NCI-H146 (cell line): Measurements from ENCODE around the gene MYOZ2.

ENCODE experiments used
- DNase-seq: peaks from one replicate; lab custom pipeline; 2025; lab: John Stamatoyannopoulos, UW

MYOZ2 gene

DNA sequence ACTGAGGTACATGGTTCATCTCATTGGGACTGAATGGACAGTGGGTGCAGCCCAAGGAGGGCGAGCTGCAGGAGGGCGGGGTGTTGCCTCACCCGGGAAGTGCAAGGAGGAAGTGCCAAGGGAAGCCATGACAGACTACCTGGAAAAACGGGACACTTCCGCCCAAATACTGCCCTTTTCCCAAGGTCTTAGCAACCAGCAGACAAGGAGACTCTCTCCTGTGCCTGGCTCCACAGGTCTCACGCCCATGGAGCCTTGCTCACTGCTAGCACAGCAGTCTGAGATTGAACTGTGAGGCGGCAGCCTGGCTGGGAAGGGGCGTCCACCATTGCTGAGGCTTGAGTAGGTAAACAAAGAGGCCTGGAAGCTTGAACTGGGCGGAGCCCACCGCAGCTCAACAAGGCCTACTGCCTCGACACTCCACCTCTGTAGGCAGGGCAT is 62.2 kb downstream of the MYOZ2 start:
- peak; percentile 8 for DNase-seq

DNA sequence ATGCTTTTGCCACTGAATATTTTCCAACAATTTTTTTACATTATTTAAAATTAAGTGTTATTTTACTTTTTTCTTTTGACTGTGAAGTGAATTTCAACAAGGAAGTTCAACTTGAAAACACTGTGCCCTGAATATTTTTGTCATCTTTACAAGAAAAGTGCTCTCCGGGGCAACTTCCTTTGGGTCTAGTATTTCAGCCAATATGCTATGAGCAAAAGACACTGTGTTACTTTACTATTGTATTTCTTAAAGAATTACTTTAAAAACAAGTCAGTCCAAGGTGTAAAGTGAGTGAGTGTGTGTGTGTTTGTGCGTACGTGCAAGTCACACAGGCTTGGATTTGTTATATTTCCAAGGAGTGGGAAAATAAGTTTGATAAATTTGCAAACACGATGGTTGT is 69.3 kb downstream of the MYOZ2 start:
- no peak for DNase-seq

DNA sequence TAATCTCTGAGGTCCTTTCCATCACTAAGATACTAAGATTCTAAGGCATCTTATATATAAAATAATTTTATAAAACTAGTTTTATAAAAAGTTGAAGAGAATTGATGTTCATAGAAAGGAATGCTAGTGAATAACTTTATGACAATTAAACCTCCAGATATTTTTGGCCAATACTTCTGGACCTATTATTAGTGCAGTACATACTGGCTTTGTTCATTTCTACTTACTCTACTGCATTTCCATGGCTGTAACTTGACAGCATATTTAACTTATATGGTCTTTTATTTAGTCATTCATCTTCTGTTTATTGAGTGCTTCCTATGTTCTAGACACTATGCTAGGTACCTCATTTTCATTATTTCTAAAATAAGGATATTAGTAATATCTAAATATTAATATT is 70.1 kb downstream of the MYOZ2 start:
- DNase-seq = no peak

DNA sequence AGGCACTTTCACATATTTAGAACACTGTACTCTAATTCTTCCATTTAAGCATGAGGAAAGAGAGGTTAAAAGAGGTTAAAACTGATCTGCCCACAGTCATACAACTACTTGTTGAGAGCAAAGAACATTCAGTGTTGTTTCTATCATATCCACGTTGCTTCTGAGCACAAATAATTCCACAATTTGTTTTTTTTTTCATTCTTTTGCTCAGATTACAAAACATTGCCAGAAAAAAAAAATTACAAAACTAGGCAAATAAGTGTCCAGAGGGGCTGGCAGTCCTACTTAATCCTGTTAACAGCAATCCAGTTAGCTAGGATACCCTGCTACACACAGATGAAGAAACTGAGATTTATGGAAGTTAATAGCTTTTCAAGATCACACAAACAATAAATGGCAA is 70.5 kb downstream of the MYOZ2 start:
- no peak for DNase-seq

DNA sequence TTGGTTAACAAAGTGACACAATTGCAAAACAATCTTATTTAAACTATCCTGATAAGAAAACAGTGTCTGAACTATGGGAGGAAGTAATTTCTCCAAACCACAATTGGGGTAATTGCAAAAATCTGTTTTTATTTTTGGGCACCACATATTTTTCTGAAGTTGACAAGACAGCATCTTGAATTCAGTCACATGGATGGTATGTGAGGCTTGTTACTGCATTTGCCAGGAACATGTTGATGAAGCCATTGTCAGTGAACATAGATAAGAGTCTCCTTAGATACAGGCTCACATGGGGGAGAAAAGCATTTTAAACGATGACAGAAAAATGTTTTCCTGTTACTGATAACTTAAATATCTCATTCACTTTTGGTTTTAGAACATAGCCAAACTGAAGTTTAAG is 71.4 kb downstream of the MYOZ2 start:
- DNase-seq = no peak

DNA sequence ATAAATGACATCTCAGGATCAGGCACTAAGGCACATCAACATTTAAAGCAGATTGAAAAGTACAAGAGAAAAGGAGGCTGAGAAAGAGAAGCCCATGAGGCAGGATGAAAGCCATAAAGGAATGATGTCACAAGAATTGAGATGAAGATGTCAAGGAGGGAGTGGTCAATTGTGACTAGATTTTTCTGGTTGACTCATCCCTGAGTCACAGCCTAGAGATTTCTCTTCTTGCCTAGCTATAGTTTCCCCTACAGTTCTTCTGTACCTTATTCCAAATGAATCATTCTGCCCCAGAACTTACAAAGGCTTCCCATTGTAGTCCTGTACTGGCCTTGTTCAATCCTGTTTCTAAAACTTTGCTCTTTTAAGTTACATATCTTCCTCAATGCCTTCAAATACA is 73.4 kb downstream of the MYOZ2 start:
- no peak for DNase-seq

DNA sequence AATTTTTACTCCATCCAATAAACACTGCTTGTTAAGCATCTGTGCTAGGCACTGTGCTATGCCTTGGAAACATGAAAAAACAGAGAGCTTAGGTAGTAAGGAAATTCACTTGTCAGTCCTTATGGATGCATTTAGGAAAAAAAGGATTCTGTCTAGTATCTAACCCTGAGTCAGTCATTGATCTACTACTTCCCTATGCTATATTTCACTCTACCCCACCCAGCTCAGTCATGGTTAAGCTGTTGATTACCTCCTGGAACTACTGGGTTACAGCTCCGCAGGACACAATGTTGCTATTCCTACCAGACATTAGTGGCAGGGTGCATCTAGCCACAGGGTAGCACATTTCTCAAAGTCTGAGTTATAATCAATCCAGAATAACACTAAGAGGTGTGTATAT is 74.0 kb downstream of the MYOZ2 start:
- no peak for DNase-seq

DNA sequence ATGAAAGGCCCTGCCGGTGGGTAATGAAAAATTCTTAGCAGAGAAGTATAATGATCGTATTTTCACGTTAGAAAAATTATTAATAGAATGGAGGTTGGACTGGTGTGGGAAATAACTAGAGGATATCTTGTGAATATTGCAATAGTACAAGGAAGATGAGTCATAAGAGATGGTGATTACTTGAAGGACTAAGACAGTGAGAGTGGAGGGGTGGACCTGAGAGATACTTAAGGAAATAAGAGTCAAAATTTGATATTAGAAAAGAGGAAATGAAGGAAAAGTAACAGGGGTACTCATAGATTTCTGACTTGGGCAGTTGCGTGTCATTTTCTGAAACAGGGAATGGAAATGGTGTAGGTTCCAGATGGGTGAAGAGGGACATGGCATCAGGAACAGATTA is 75.1 kb downstream of the MYOZ2 start:
- no peak for DNase-seq

DNA sequence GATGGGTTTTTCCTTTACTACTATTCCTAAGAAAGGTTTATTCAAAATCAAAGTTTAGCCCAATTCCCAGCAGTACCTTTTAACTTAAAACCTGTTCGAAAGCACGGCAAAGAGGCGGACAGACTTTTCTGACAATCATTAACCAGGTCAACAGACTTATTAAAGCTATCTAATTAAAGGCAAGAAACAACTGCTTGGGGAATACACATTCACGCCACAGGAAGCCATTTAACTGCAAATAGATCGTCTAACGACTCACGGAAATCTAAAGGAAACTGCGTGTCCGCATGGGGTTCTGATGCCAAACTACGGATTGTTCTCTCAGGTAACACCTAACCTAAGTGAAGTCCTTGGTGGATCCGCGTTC is 76.2 kb downstream of the MYOZ2 start:
- peak; percentile 75 for DNase-seq

DNA sequence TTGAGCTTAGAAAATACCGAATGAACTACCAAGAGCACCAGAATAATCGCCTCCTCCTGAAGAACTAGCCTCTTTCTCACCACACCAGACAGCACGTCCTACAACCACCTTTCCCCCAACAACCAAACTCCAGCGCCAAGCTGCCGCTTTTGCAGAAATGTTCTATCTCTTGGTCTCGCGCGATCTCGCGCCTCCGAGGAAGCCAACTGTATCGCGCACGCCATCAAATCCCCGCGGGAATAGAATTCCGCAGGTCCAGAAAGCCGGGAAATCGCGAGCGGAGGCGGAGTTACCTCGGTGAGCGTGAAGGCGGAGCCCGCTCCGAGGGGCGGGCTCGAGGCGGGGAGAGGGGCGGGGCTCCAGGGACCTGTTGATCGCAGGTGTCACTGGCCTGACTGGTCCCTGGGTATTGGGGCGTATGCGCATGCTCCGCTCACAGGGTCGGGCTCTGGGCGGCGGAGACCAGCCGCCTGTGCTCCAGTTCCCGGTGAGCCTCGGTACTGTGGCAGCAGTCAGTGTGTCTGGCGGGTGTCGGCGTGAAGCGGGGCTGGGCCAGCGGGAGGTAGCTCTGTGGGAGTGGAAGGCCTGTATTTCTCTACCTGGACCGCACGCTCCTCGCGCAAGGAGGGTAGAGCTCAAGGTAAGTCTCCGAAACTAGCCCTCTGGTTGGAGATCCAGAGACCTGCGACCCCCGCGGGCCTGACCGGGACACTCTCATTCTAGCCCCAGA is 76.8 kb downstream of the MYOZ2 start, which contains the start of gene USP53:
Gene USP53 (plus strand): TSS at position 480 of the 730 bp plus-strand sequence. CDS start 27,047 bp downstream, outside the sequence.
- peak; percentile 96 for DNase-seq

DNA sequence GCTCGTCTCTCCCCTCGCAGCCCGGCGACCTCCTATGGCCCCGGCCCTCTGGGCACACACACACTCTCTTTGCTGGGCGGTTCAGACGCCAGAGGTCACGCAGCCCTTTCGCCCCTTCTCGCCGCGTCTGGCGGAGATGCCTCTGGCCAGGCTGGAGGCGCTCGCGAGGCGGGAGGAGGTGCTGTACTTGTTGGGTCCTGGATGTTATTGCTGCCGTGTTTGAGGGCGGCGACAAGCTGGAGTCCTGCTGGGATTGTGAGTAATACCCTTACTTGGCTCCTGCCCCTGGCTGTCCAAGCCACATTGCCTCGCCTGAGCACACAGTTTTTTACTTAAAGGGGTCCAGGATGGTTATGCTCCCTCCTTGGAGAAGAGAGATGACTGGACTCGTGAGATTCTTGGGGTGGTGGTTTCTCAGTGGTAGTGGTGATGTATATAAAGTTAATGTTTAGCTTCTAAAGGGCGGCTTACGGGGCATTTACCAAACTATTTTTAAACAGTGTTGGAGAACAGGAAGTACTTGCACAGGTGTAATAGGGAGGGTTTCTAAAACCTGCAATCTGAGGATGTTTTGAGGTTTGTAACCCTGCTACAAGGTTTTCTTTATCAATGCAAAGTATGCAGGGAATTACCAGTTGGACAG is 77.5 kb downstream of the MYOZ2 start:
- peak; percentile 86 for DNase-seq

DNA sequence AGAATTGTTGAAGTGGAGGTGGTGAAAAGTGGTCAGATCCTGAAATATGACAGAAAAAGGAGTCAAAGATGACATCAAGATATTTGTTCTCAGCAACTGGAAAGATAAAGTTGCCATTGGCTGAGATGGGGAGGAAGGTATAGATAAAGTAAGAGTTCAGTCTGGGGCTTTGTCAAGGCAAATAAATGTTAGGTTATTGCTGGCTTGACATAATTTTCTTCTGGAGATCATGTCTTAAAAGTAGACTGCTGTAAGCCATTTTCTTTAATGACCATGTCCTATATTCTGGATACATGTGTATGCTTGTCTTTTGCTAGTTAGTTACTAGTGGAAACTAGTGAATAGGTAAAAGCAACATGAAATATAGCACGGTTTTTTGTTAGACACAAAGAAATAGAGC is 82.5 kb downstream of the MYOZ2 start:
- no peak for DNase-seq

DNA sequence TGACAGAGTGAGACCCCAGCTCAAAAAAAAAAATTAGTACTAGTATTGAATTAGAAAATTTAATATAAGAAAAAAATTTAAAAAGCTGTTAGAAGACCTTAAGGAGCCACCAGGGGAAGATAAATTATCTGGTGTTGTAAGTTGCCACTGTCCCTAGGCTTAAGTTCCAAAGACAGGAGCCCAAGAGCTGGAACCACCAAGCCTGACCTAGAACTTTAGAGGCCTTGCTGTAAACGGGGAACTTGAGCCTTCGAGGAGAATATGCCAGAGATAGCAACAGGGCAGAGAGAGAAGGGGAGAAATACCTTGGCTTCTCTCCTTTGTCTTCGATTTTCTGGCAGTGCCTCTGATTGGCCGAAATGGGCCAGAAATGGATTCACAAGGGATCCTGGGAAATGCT is 85.8 kb downstream of the MYOZ2 start:
- no peak for DNase-seq

DNA sequence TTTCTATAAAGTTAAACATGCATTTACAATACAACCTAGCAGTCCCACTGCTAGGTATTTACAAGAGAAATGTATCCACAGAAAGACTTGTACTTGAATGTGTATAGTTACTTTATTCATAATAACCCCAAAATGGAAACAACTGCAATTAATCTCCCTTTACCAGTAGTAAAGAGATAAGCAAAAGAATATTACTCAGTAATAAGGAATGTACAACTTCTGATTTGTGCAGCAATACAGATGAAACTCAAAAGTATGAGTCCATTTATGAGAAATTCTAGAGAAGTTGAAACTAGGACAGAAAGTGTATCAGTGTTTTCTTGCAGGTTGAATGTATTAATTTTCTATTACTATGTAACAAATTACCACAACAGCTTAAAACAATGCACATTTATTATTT is 92.1 kb downstream of the MYOZ2 start:
- no peak for DNase-seq

DNA sequence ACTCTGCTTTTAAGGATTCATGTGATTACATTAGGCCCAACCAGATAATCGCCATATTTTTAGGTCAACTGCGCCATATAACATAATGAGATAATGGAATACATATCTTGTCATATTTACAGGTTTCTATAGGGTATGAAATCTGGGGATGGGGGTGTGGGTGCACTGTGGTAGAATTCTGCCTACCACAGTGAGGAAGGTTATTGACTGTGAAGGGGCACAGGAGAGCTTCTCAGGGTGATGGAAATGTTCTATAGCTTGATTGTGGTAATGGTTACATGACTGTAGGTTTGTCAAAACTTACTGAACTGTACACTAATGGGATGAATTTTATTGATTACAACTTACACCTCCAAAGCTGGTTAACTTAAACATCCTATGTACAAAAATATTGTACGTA is 92.8 kb downstream of the MYOZ2 start:
- no peak for DNase-seq

DNA sequence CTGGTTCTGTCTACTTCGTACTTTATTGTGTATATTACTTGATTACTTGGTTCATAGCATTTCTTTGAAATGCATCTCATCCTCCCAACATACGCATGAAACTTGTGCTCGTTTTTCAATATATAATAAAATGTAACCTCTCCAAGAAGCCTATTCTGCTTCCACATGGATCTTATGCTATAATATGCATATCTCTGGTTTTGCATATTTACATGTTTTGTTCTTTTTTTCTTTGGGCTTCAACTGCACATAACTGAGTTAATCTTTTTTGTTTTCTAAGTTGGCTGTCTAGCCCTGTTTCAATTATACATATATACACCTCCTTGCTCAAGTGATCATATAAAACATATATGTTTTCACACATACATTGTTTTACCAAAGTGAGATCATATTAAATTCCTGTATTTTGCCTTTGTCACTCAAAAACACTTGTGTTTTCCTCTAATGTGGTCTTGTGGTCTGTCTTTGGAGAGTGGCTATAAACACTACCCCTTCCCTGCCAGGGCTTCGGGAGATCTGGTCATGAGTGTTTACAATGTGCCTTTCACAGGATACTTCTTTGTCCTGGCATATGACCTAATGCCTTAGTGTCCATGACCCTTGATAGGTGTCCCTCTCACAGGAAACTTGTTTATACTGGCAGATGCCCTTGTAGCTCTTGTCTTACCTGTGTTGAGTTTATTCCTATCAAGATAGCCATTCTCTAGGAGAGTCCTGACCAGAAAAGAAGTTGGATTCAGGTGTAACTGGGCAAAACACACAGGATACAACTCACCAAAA is 94.5 kb downstream of the MYOZ2 start:
- DNase-seq = no peak

DNA sequence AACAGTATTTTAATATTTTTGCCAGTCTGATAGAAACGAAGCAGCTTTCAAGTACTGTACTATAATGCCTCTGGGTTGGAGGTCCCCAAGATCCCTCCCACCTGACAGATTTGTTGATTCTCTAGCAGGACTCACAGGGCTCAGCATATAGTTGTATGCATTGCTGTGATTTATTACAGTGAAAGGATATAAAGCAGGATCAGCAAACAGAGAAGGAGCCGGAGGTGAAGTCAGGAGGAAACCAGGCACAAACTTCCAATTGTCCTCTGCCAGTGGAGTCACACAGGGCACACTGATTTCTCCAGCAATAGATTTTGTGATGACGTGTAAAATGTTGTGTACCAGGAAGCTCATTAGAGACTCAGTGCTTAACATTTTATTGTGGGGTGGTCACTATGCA is 95.9 kb downstream of the MYOZ2 start:
- no peak for DNase-seq

DNA sequence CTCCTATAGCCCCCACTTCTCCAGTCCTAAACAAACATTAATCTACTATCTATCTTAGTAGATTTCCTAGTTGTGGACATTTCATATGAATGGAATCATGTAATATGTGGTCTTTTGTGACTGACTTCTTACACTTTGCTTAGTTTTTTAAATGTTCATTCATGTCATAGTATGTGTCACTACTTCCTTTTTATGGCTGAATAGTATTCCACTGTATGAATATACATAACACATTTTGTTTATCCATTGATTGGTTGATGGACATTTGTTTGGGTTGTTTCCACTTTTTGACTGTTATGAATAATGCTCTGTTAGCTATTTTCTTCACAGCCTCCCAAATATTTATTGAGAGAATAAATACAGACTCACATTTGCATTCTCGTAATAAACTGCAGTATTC is 96.7 kb downstream of the MYOZ2 start:
- no peak for DNase-seq

DNA sequence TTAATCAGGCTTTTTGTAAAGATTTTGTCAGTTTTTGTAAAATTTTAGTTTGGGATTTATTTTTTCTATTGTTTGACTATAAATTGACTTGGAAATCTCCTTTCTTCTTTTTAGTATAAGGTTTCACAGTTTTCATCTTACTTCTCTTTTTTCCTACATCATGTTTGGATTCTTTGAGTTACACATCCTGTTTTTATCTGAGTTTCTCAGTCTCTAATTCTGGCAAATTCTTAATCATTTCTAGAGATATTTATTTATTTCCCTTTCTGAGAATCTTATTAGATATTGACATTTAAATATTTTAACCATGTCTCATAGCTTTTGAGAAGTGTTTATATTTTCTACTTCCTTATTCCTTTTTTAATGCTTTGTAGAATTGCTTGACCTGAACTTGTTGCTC is 97.6 kb downstream of the MYOZ2 start:
- DNase-seq = no peak

DNA sequence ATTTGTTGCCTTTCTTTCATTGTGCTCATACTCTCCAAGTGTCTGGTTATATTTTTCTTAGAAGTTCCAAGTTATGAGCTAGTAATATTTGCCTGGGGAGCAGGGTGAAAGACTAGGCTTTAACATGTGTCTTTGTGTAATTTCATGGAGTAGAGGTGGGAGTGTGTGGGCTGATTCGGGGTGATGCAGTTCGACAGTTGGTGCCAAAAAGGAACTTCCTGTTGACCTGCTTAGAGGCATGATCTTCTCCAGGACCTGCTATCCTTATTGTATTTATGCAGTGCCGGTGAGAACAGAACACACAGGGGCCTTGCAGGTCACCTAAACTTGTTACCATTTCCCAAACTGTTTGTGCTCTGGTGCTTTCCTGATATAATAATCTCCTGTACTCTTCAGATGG is 98.1 kb downstream of the MYOZ2 start:
- DNase-seq = no peak

DNA sequence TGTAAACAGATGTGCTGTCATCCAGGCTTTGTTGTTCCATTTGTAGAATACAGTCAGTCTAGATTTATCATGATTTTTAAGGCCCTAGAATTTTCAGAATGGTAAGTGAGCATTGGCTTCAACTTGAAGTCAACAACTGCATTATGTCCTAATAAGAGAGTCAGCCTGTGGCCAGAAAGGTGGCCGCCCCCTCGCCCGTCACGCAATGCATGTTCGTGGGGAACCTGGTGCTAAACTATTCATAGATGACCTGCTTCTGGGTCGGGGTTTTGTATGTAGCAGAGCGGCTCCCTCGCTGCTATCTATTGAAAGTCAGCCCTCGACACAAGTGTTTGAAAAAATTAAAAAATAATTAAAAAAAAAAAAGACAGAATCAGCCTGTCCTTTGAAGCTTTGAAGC is 101.6 kb downstream of the MYOZ2 start:
- no peak for DNase-seq
